NCI-H82 (cell line): Measurements from ENCODE around the gene RALGAPA2.

ENCODE experiments used
- DNase-seq: peaks from one replicate; lab custom pipeline; 2025; lab: John Stamatoyannopoulos, UW

The RALGAPA2 gene

DNA sequence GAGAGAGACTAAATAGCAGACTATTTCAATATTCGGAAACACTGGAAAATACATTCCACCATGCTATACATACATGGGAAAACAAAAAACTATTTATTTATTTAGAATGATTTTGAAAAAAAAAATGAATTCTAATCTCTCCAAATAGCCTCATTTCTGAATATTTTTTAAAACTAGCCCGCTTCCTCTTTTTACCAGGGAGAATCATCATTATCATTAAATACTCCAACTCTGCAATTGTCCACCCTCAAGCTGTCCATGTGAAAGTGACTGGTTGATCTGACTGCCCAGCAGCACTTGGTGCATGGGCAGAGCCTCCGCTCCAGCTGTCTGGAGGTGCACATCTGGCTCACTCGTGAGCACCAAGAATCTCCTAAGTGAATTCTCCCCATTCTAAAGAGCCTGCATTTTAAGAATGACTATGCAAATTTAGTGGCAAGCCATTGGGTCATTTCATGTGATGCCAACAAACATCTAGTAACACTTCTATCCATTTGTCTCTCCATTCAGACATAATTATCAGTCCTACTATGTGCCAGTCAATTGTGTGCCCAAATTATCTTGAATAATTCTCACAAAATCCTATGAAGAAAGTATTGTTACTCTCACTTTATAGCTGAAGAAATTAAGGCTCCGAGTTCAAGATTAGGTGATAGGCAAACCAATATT, 279.7 kb downstream of the RALGAPA2 start:
- no peak for DNase-seq

DNA sequence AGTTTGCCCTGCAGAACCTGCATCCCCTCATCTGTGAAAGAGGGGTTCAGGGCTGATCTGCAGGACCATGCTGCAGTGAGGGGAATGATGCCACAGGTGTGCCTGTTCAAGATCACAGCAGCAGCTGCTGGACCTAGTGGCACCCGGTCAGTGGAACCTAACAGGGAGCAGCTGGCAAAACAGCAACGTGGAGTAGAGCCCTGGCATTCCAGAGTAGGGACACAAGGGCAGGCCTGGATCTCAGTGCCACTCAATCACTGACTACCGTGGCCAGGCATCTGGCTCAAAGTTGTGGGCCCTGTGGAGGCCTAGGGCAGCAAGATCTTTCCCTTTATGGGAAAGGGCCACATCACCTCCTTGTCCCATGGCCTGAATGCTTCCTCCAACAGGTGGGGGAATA, 282.4 kb downstream of the RALGAPA2 start:
- no peak for DNase-seq

DNA sequence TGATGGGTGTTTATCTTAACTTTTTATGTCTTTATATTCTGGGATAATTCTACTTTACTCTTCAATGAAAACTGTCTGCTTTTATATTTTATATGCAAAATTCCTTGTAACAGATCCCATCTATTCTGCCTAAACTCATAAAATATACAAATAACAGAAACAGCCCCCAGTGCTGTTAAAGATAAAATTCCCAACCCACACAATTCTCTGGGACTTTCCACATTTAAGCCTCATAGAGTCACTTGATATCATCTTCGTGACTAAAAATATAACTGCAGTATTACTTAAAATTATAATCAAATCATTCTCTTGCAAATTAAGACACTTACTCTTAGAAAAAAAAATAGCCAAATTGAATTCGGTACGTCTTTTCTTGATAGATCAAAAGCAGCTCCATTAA, 284.4 kb downstream of the RALGAPA2 start:
- DNase-seq, result no peak

DNA sequence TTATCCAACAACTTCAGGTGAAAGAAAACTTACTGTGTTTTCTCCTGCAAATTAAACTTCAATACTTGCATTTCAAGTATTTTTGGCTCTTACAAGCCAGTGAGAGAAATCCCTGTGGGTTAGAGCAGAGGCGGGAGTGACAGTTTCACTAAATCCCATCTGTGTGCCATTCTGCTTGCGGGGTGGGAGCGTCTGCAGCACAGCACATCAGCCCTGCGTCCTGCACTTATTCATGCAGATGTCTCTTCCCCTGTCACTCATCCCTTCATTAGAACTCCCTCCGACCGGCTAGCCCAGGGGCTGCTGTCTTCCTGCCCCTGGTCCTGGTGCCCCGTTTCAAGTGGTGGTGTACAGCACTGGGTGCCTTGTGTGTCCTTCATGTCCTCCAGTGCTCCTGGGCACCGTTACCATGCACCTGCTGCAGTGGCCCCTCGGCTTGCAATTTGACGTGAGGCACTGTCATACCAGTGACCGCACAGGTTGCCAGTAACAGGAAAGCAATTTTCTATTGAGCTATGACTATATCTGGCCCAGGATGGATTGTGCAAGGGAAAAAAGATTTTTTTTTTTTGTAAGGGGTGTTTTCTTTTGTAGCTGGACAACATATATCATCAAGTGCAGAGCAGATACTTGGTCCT, 285.1 kb downstream of the RALGAPA2 start:
- no peak for DNase-seq

DNA sequence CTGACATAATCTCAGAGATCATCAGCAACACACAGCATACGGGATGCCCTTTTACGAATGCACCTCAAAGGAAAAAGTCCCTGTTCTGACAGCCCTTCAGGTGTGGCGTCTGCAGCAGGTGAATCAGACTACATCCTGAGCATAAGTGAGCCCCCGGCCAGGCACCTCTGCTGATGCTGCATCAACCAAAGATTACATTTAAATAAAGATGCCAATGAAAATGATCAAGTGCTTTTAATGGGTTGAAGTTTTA, 285.9 kb downstream of the RALGAPA2 start:
- DNase-seq, result no peak

DNA sequence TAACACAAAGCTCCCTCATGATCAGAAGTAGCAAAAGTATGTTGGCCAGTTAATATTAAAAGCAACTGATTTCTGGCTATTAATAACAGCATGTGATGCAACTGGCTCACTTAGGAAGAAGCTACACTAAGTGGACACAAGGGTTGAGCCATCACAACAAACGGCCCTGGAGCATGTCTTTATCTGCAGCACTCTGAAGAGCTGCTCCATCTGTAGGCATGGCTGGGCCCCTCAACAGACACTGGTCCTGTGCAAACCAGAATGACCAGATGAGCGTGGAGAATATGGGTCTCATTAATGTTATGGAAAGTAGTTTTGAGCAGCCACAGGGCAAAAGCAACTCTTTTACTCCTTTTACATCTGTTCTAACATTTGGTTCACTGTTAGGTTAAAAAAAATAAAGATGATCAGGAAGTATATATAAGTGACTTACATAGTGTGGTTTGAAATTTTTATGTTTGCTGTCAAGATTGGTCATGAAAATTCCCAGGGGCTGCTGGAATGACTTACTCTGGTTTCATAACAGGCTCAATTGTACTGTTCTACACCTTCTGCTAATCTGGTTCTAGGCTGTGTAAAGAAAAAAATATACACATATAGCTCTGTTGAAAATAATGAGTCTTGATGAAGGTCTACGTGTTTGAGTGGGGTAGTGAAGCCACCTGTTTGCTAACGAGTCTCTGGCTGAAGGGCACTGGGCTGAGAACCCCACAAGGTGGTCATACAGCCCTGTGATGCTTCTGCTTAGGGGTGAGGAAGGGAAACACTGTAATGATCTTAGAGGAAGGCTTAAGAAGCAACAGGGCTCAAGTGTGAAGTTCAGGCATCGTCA, 286.4 kb downstream of the RALGAPA2 start:
- DNase-seq, result no peak

DNA sequence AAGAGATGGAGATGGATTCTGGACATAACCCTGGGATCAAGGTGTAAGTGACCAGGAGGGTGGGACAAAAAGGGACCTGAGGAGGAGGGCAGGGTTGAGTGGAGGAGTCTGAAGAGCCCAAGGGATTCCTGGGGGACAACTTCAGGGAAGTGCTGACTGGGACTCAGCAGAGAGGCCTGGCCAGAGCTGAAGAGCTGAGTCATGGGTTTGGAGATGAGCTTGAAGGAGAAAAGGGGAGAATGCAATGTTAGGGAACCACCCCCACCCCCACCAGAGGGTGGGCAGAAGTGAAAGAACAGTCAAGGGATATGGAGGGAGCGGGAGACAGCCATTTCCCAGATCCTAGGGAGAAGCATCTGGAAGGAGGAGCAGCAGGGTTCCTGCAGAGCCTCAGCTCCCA, 289.3 kb downstream of the RALGAPA2 start:
- no peak for DNase-seq

DNA sequence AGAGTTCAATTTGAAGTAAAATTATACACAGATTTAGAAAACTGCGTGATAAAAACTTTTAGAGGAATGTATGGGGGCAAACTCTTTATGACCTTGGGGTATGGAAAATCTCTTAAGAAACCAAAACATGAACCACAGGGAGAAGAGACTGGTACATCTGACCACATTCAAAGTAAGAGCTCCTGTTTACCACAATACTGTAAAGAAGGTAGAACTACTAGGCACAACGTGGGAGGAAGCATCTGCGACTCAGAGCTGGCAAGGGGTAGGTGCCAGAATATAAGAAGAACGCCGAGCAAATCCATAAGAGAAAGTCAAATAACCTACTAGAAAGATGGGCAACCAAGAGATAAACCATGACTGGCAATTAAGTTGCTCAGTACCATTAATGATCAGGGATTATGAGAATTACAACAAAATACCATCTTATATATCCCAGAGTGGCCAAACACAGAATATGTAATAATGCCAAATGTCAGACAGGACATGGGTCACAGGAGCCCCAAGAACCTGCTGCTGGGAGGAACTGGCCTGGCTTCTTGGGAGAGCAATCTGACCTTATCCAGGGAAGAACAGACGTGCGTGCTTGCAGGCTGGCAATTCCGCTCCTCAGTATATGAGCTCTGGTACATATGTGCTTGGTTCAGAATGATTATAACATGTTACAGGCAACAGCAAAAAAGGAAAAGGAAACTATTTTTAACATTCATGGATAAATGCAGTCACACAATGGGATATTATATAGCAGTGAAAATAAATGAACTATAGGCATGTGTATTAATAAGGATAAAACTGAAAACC, 294.4 kb downstream of the RALGAPA2 start:
- DNase-seq, result no peak

DNA sequence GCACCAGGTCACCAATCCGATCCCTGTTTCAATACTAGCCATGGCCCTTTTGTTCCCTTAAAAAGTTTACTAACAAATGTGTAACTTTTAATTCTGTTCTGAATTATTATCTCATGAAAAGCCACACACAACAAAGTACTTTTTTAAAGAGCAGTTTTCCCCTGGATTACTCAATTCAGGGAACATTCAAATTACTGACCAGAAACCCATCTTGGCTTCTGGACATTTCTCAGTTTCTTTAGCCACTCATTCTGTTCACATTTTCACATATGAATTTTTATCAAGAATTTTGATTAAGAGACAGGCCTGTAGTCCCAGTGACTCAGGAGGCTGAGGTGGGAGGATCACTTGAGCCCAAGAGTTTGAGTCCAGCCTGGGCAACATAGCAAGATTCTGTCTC, 297.1 kb downstream of the RALGAPA2 start:
- no peak for DNase-seq

DNA sequence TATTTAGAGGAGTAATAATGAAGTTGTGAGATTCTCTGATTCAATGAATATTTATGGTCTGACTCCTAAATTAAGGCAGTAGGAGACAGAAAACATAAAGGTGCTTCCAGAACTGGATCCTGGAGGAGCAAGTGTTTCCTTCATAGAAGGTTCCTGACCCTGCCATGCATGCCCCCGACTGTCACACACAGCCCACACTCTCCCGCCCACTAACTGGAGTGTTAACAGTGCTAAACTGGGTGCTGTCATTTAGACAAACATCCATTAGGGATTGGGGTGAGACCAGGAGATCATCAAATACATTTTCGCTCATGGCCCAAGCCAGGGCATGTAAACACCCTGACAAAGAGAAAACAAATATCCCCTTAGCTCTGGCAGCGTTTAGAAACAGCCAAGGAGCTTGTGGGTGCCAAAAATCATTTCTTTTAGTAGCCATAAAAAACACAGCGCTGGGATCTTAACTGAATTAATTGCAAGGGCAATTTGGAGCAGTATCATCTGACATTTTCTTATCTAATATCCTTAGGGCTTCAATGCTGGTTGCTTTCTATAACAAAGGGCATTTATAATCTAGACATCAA, 297.7 kb downstream of the RALGAPA2 start:
- no peak for DNase-seq

DNA sequence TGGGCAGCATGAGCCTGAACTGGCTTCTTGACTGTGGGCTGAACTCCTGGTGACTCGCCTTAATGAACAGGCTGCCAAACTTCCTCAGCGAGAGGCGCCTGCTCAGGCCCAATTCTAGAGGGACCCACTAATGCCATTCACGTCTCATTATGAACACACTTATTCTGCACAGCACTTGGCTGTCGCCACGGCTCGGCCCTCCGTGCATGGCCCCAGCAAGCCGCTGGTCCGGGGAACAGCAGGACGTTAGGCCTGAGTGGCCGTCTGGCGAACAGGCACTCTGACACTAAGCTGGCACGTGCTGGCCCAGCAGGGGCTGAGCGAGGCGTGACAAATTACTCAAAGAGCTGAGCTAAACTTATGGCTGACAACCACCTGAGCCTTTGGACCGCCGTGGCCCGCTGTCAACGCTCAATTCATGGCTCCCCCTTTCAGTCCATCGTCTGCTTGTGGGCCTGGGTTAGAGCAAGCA, 298.6 kb downstream of the RALGAPA2 start:
- no peak for DNase-seq

DNA sequence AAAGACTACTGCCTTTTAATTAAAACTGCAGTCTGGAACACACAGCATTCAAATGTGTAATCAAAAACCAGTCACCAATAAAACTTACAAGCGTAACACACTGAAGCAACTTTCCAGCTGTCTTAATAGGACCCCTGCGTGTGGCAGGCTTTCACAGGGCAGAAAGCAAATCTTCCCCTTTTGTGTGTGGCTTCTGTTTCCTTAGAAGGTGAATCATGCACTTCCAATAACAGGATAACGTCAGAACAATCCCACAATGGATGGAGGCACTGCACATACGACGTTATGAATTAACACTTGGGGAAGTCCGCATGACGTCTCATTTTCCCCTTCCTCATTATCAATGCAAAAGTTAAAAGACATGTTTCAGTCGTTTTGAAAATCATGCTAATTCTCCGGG, 299.7 kb downstream of the RALGAPA2 start:
- peak; percentile 26 for DNase-seq

DNA sequence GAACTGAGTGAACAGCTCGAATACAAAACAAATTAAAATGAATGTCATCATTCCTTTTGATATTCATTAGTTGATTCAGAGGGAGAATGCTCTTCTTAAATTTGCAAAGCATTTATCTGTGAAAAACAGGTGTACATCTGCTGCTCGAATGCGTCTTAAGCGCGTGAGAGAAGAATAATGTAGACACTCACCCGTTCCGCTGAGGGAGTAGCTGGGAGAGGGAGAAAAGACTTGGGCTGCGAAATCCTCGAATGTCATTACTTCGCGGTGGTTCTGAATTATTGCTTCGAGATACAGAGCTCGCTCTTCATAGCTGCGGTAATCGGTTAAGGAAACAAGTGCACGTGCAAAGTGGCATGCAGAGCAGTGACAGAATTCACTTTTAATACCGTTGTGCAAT, 300.6 kb downstream of the RALGAPA2 start:
- peak; percentile 55 for DNase-seq

DNA sequence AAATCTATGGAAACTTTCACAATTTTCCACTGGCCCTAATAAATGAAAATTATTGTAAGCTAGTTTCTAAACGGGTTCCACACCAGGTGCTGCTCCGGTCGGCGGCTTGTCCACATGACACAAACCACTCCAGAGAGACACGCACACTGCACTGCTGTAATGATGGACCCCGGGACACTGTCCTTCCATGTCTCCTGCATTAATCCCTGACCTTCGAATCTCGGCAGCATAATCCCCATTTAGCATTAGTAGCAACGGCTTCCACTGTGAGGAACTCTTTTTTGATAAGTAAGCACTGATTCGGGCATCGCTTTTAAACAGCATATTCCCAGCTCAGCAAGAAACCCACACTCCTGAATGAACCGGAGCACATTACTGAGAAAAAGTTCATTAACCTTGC, 301.0 kb downstream of the RALGAPA2 start:
- DNase-seq, result peak; percentile 82

DNA sequence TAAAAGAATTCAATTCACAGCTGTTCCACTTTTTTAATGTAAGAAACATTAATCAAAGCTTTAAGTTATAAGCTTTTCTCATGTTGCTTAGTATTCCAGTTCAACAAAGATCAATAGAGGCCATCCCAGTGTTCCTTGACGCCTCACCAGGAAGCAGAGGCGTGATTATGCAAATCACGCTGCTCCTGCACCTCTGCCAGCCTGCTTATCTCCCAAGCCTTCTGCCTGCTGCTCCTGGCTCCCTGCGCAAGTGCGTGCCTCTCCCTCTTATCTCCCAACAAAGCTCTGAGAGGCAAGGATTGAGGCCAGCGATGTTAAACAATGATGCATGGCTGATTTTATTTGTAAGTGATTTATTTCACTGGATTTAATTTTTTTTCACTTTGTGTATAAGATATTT, 301.8 kb downstream of the RALGAPA2 start:
- peak; percentile 96 for DNase-seq

DNA sequence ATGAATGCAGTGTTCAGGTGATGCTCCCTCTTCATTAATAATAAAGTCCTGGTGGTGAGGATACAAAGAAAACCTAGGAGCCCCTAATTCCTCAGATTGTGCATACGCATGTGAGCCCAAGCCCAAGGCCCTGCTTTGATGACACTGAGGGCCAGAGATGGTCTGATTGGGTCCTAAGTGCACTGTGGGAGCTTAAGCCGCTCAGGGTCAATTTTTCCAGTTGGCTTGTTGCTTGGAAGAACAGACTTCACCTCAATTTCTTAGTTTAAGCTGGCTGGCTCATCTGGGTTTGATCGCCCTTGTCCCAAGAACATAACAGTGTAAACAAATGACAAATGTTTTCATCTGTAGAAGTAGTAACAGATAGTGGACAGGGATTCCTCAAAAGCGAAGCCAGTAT, 303.1 kb downstream of the RALGAPA2 start:
- peak; percentile 23 for DNase-seq

DNA sequence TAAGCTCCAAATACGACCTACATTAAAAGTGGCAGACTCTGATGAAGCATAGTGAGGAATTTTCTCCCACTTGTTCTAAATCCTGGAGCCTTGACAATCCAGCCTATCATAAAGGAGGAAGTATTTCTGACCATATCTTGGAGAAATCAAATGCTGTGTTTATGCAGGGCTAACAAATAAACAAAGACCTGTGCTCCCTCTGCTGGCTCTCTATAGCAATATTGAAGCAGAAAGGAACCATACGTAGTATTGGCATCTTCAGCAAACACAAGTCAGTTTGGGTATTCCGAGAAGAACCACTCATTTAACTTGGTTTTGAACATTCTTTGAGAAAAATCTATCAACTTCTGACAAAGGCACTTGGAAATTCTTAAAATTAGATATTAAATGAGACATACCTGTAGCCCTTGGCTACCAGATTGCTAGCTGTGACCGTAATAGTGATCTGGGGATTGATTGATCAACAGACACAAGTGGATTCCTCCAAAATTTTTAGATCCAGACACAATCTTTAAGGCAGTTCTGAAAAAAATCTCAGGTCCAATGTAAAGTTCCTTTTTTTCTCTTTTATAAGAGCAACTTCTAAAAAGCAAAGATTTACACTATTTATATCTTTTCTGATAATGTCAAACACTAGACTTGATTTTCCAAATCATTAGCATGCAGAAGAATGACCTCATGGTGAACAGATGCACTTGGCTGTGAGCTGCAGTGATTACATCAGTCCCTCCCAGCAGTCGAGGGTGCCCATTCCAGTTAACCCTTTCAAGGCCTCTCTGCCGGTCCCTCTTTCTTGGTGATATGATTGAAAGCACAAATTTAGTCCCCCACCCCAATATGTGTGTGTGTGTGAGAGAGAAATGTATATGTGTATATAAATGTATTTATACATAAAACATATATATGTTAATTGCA, 304.3 kb downstream of the RALGAPA2 start:
- peak; percentile 76 for DNase-seq

DNA sequence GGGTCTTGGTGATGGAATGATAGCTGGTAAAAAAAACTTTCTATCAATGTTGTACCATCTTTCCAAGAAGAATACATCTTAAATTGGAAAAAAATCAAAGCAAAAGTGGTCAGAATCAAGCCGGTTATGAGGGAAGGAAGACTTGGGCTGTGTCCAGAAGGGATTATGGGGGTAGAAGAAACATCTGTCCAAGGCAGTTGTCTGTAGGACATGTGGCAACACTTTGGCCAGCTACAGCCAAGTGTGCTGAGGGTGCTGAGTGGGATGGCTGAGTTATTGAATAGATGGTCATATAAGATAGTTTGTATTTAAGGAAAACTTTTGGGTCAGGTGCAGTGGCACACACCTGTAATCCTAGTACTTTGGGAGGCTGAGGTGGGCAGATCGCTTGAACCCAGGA, 306.1 kb downstream of the RALGAPA2 start:
- DNase-seq, result no peak

DNA sequence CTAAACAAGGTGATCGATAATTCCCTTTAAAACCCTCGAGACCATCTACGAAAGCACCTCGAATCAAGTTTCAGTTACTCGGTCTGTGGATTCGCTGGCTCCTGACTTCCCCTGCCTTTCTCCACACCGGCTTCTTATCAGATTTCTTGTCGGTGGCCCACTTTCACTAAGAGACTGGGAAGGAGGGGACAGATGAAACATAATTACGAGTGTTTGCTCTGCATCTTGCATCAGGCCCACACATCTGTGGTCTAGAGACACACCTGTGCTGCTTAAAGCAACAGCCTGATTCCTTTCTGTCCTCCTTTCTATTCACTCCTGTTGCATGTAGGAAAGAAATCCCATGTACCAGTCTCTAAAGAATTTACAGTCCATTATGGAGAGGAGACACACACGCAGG, 306.8 kb downstream of the RALGAPA2 start:
- no peak for DNase-seq

DNA sequence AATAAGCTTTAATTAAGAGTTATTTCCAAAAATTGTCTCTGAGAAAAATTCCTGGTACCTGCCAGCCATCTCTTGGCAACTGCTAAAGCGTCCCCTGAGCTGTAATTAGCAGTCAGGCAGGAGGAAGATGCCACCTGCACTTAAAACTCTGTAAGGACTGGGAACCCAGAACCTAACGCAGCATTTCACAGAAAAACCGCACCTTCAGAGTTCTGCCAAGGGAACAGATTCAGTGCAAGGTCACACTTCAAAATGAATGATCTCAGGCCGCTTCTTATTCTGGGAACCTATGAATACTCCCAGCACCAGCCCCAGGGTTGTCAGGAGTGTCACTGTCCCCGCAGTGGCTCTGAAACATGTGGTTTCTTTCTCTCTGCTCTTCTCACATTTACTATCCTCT, 307.8 kb downstream of the RALGAPA2 start:
- DNase-seq, result no peak

DNA sequence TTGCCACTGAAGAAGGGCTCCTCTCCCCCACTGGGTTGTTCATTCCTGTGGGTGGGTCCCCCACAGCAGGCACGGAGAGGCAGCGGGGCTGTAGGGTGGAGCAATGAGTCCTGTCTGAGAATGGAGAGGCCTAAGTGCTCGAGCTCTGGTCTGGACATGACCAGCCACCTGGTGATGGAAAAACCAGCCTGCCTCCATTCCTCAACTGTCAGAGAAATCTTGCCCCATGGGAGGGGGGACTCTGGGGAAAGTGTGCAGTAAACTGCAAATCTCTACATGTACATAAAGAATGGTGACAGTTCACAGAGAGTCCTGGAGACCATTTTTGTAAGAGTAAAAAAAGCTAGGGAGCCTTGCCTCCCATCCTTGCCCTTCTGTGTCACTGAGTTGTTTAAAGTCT, 310.5 kb downstream of the RALGAPA2 start:
- no peak for DNase-seq
